IgD-negative memory B cell (primary cell): ENCODE results near the gene PNLDC1. TPM values are rescaled to one million over a fixed set of nuclear protein-coding genes. Genes with fewer than 3 reads are reported as not detected.
"Not testable (repeated sequence)": the region's sequence is repeated elsewhere in the genome, so short reads cannot be mapped to it uniquely, and the experiment has no call there.

Experiments used
- H3K27ac Mint-ChIP-seq, 3 donors: one replicate each; pipeline ENCODE4 v1.8.0; 2020 to 2022; ENCODE audit warnings: mild to moderate bottlenecking in 3 of 3, mixed read lengths in 3 of 3, moderate library complexity in 1 of 3
- H3K27me3 Mint-ChIP-seq: one replicate; pipeline ENCODE4 v1.8.0; 2021; ENCODE audit warnings: mixed read lengths
- H3K36me3 Mint-ChIP-seq: one replicate; pipeline ENCODE4 v1.8.0; 2020; ENCODE audit warnings: mild to moderate bottlenecking, mixed read lengths
- H3K4me1 Mint-ChIP-seq, 3 donors: one replicate each; pipeline ENCODE4 v1.8.0; 2020 to 2022; ENCODE audit warnings: mixed read lengths in 3 of 3, mild to moderate bottlenecking in 1 of 3
- H3K4me3 Mint-ChIP-seq, 4 donors: one replicate each; pipeline ENCODE4 v1.8.0; 2020 to 2022; ENCODE audit warnings: mild to moderate bottlenecking in 4 of 4, mixed read lengths in 4 of 4, moderate library complexity in 3 of 4
- H3K9me3 Mint-ChIP-seq, 3 donors: one replicate each; pipeline ENCODE4 v1.8.0; 2020 to 2021; ENCODE audit warnings: mixed read lengths in 3 of 3, mild to moderate bottlenecking in 1 of 3
- polyA plus RNA-seq: library from polyadenylated mRNA; unstranded; fragments of 300-500 nt; fragmentation: Illumina TruSeq; gene quantifications from one replicate; pipeline ENCODE4 v1.2.3, GENCODE V29; 2021

The PNLDC1 gene
- polyA plus RNA-seq, 1 donor from 2014 or later = 0.89 TPM

DNA sequence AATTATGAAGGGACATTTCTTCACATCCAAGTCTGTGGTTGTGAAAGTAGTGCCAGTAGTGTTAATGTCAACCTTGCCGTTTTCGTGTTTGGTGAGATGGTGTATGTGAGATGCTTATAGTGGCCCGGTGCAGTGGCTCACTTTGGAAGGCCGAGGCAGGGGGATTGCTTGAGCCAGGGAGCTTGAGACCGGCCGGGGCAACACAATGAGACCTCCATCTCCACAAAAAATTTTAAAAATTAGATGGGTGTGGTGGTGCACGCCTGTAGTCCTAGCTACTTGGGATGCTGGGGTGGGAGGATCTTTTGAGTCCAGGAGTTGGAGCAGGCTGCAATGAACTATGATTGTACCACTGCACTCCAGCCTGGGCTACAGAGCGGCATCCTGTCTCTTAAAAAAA lies 37.4 kb downstream of the PNLDC1 start:
- Mint-ChIP-seq H3K4me3 (no peak overlapping the region), H3K9me3 (no peaks in the 10 kb centered on the region), H3K36me3 (peaks cover 2% of the 10 kb centered on the region), H3K4me1 (no peaks in the 10 kb centered on the region), H3K27me3 (peaks cover 16% of the 10 kb centered on the region), H3K27ac (no peak overlapping the region)

DNA sequence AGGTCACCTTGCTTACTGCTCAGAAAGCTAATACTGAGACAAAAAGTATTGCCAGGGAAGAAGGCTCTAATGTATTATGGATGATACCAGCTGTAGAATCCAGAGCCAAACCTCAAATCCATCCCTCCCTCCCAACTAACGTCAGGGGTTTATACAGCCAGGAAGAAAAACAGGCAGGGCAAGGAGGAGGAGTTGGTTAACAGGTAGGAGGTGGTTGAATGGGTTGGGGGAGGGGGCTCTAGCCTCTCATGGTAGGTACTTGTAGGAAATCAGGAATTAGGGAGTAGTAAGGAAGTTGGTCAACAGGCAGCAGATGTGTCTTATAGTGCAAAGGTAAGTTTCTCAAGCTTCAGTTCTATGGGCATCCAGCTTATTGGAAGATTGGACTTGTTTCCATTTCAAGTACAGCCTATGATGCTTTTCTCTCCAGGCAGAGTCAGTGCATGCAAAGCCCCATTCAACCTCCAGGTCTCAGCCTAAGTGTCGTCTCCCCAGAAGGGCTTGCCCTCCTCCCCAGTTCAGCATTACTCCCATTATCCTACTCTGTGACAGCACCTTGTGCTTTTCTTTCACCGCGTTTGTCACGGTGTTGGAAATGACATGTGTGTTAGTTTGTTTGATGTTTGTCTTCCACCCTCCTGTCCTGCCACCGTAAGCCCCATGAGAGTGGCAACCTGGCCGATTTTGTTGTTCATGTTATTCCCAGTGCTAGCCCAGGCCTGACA lies 38.1 kb downstream of the PNLDC1 start:
- H3K9me3 Mint-ChIP-seq = no peaks in the 10 kb centered on the region
- peak overlapping the region in 1 of 4 donors; percentile 10 for H3K4me3 Mint-ChIP-seq
- H3K27ac Mint-ChIP-seq = peak overlapping the region in 1 of 3 donors; percentile 3
- no peaks in the 10 kb centered on the region for H3K4me1 Mint-ChIP-seq
- H3K27me3 Mint-ChIP-seq = peaks cover 16% of the 10 kb centered on the region
- H3K36me3 Mint-ChIP-seq = peaks cover 2% of the 10 kb centered on the region

DNA sequence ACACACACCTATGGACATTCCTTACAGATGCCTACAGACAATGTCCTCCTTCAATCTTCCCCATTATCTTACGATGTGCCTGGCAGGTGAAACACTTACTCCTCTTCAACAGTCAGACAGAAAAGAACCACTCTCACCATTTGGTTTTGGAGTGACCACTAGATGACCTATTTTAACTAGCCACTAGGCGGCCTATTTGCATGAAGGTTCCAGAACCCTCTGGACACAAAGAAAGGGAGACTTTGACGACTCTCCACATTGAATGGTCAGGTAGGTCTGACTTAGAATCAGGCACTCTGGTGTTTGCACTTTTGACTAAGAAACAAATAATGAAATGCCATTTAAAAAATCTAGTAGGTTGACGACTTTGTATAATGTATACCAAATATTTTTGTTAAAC lies 42.0 kb downstream of the PNLDC1 start:
- Mint-ChIP-seq H3K27ac (no peak overlapping the region), H3K9me3 (peaks cover 0 to 5% (median 0%) of the 10 kb centered on the region in 3 donors), H3K27me3 (peaks cover 14% of the 10 kb centered on the region), H3K36me3 (no peaks in the 10 kb centered on the region), H3K4me3 (no peak overlapping the region), H3K4me1 (no peaks in the 10 kb centered on the region)

DNA sequence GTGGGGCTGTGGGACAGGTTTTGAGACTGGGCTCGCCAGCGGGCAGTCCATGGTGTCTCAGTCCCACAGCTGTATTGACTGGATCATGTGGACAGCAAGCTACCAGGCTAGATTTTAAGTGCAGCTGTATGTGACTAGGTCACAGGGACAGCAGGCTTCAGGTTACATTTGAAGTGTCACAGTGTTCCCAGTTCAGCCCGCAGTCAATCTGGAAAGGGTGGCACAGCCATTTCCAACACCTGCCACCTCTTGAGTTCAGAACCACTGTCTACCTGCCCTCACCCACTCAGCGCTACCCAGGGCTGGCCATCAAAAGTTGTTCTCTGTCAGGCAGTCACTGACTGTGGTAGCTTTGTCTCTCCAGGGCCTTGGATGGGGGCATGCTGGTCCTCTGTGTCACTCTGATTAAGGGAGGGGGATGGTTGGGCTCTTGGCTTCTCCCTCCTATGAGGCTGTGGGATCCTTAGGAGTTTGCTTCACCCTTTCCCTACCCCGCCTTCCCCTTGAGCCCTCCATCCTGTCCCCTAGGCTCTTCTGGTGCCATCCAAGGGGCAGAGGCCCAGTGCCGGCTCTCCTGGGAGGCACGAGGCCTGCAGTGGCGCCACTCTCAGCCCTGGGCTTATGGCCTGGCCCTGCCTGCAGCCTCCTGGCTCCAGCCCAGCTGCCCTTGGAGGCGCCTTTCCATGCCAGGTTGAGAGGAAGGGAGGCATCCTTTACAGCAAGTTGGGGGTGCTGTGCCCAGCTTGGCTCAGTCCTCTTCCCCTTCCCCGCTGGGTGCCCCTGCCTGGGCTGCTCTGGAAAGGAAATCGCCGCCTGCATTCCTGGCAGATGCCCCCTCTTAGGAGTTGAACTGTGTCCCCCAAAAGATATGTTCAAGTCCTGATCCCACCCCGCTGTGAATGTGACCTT lies 44.9 kb downstream of the PNLDC1 start:
- Mint-ChIP-seq H3K36me3 (peaks cover 1% of the 10 kb centered on the region), H3K4me3 (no peak overlapping the region), H3K27me3 (peaks cover 11% of the 10 kb centered on the region), H3K4me1 (no peaks in the 10 kb centered on the region), H3K9me3 (peaks cover 5 to 15% (median 7%) of the 10 kb centered on the region in 3 donors), H3K27ac (no peak overlapping the region)

DNA sequence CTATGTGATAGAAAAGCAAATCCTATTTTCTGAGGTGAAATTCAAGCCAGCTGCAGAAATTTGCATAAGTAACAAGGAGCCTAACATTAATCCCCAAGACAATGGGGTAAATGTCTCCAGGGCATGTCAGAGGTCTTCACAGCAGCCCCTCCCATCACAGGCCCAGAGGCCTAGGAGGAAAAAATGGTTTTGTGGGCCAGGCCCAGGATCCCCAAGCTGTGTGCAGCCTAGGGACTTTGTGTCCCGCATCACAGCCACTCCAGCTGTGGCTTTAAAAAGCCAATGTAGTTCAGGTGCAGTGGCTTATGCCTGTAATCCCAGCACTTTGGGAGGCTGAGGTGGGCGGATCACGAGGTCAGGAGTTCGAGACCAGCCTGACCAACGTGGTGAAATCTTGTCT lies 48.5 kb downstream of the PNLDC1 start:
- H3K4me3 Mint-ChIP-seq, H3K27me3 Mint-ChIP-seq, H3K27ac Mint-ChIP-seq, H3K36me3 Mint-ChIP-seq, H3K4me1 Mint-ChIP-seq: not testable (repeated sequence)
- peaks cover 6 to 16% (median 7%) of the 10 kb centered on the region in 3 donors for H3K9me3 Mint-ChIP-seq

DNA sequence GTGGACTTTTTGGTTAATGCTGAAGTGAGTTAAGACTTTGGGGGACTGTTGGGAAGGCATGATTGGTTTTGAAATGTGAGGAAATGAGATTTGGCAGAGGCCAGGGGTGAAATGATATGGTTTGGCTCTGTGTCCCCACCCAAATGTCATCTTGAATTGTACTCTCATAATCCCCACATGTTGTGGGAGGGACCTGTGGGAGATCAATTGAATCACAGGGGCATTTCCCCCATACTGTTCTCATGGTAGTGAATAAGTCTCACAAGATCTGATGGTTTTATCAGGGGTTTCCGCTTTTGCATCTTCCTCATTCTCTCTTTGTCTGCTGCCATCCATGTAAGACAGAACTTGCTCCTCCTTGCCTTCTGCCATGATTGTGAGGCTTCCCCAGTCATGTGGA lies 49.8 kb downstream of the PNLDC1 start:
- not testable (repeated sequence) for H3K27ac Mint-ChIP-seq, H3K27me3 Mint-ChIP-seq, H3K4me3 Mint-ChIP-seq, H3K36me3 Mint-ChIP-seq, H3K4me1 Mint-ChIP-seq
- H3K9me3 Mint-ChIP-seq = peaks cover 6 to 16% (median 7%) of the 10 kb centered on the region in 3 donors

DNA sequence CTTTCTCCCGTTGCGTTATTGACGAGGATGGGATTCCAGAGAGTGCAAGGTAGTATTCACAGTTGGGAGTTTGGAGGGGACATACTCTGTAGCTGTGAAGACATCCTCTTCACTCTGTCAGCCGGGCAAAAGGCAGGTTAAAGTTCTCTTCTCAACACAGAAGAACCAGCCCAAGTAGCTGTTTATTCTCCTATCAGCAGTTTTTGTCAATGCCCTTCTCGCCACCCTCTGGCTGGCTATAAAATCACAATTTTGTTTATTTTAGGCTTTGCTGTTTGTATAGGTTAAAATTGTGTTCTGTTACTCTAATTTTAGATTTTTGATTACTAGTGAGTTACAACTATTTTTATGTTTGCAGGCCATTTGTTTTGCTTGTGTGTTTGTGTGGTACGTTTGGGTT lies 52.8 kb downstream of the PNLDC1 start:
- Mint-ChIP-seq H3K27me3 (peaks cover 6% of the 10 kb centered on the region), H3K9me3 (peaks cover 5 to 15% (median 13%) of the 10 kb centered on the region in 3 donors), H3K4me3 (no peak overlapping the region), H3K36me3 (peaks cover 1% of the 10 kb centered on the region), H3K27ac (no peak overlapping the region), H3K4me1 (no peaks in the 10 kb centered on the region)

DNA sequence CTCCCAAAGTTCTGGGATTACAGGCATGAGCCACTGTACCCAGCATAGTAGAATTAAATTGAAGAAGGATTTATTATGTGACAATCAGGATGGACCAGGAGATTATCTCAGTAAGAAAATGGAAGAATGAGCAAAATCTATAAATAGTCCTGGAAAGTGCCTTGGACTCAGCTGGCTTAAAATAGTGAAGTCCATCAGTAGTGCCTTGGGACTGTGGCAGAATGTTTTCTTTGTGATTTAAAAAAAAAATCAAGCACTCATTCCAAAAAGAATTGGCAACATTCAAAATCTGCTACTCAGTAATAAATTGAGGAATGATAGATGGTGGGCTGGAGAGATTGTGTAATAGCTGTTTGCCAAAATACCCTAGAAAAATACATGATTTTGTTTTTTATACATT lies 53.7 kb downstream of the PNLDC1 start:
- peaks cover 2 to 12% (median 8%) of the 10 kb centered on the region in 3 donors for H3K9me3 Mint-ChIP-seq
- no peak overlapping the region for H3K27ac Mint-ChIP-seq
- H3K4me1 Mint-ChIP-seq = no peaks in the 10 kb centered on the region
- peaks cover 8% of the 10 kb centered on the region for H3K27me3 Mint-ChIP-seq
- peaks cover 1% of the 10 kb centered on the region for H3K36me3 Mint-ChIP-seq
- no peak overlapping the region for H3K4me3 Mint-ChIP-seq

DNA sequence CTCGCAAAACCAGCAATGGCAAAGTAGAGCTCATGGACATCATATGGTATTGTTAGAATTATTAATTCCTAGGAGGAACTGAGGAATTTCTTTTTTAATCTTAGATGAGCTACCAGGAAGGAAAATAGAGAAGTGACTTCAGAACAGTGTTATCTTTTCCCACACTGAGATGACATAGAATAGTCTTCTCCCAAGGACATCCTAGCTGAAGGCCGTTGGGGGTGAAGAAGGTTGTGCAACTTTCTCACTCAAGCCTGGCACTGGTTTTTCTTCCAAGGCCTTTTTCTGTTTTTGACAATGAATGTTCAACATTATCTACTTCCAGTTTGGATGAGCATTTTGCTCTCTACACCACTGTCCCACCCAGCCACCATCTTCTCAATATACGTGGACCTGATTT lies 54.9 kb downstream of the PNLDC1 start:
- Mint-ChIP-seq H3K9me3 (peaks cover 2 to 12% (median 8%) of the 10 kb centered on the region in 3 donors), H3K27ac (no peak overlapping the region), H3K36me3 (no peaks in the 10 kb centered on the region), H3K27me3 (peaks cover 12% of the 10 kb centered on the region), H3K4me3 (no peak overlapping the region), H3K4me1 (no peaks in the 10 kb centered on the region)

DNA sequence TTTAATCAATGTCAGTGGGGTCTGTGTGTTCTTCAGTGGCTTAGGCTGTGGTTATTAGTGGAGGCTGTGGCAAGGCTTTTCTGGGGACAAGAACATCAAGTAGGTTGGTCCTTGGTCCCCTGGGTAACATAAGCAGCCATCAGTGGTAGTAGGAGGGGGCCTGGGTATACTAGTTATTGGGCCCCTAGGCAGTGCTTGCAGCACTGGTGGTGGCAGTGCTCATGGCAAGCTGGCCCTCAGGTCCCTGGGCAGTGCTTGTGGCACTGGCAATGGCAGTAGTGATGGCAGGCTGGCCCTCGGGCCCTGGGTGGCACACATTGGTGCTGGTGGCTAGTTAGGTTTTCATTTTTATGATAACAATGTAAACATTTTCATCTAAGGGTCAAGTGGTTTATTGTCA lies 58.2 kb downstream of the PNLDC1 start:
- Mint-ChIP-seq H3K4me1 (no peaks in the 10 kb centered on the region), H3K36me3 (no peaks in the 10 kb centered on the region), H3K27ac (no peak overlapping the region), H3K27me3 (peaks cover 21% of the 10 kb centered on the region), H3K9me3 (peaks cover 0 to 10% (median 8%) of the 10 kb centered on the region in 3 donors), H3K4me3 (no peak overlapping the region)

DNA sequence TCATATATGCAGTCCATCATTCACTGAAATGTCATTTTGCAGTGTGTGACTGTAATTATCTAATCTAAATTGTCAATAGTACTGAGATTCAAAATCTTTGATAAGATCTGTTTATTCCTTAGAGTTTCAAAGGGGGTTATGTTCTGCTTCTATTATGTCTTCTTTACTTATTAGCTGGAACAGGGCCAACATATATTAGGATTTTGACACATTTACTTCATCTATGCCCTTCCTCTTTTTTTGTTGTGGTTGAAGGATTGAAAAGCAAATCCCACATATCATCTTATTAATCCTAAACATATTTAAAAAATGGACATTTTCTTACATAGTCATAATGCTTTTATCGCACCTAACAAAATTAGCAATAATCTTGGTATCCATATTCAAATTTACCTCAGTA lies 60.4 kb downstream of the PNLDC1 start:
- Mint-ChIP-seq H3K36me3 (no peaks in the 10 kb centered on the region), H3K4me3 (no peak overlapping the region), H3K9me3 (peaks cover 0 to 13% (median 8%) of the 10 kb centered on the region in 3 donors), H3K27ac (no peak overlapping the region), H3K4me1 (no peaks in the 10 kb centered on the region), H3K27me3 (peaks cover 21% of the 10 kb centered on the region)

DNA sequence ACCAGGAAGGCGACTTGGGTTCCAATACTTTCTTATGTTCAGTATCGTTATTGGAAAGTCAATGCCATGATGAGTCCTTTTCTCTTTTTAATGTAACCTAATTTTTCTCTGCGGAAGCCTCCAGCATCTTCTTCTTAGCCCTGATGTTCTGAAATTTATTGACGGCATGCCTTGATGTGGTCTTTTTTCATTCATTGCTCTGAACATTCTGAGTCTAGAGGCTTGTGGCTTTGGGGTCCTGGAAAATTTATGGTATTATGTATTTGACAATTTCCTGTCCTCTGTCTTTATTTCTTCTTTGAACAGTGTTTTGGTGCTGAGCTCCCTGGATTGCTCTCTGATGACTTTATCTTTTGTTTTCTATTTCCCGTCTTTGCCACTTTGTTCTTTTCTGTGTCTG lies 62.0 kb downstream of the PNLDC1 start:
- Mint-ChIP-seq H3K27me3 (peaks cover 21% of the 10 kb centered on the region), H3K9me3 (peaks cover 0 to 8% (median 5%) of the 10 kb centered on the region in 3 donors), H3K36me3 (no peaks in the 10 kb centered on the region), H3K4me1 (no peaks in the 10 kb centered on the region), H3K27ac (peak overlapping the region in 1 of 3 donors; percentile 33), H3K4me3 (no peak overlapping the region)

DNA sequence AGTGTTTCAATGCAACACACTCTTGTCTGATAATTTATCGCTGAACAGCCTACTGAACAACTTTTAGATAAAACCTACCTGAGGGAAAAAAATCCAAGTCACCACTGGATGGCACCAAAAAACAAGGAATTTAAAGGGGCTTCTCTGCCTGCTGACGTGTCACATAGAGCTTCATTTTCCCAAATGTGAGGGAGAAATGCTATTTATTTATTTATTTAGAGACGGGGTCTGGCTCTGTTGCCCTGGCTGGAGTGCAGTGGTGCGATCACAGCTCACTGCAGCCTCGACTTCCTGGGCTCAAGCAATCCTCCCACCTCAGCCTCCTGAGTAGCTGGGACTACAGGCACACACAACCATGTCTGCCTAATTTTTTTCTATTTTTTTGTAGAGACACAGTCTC lies 63.3 kb downstream of the PNLDC1 start:
- not testable (repeated sequence) for H3K27ac Mint-ChIP-seq, H3K9me3 Mint-ChIP-seq, H3K4me3 Mint-ChIP-seq, H3K4me1 Mint-ChIP-seq, H3K36me3 Mint-ChIP-seq
- peaks cover 14% of the 10 kb centered on the region for H3K27me3 Mint-ChIP-seq

DNA sequence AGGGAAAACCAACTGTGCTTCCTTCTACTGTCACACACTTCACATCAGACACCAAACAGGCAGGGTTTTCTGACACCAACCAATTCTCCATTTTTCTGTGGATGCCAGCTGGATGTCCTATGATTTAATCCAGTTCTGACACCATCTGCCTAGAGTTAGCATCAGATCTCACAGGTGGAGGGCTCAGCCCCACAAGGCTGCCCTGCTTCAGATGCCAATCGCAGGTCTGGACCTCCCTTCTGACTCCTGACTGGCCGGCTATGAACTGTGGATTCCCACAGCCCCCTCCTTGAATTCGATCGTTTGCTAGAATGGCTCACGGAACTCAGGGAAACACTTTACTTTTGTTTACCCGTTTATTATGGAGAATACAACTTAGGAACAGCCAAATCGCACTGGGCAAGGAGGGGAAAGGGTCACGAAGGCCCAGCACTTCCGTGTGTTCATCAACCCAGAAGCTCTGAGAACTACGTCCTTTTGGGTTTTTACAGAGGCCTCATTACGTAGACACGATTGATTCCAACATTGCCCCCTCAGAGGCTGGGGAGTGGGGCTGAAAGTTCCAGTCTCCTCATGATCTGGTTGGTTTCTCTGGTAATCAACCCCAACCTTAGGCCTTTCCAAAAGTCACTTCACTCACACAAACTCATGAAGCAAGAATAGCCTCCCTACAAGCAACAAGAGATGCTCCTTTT lies 65.3 kb downstream of the PNLDC1 start:
- Mint-ChIP-seq H3K27ac (no peak overlapping the region), H3K9me3 (peaks cover 0 to 4% (median 0%) of the 10 kb centered on the region in 3 donors), H3K36me3 (peaks cover 4% of the 10 kb centered on the region), H3K4me3 (no peak overlapping the region), H3K27me3 (peaks cover 10% of the 10 kb centered on the region), H3K4me1 (no peaks in the 10 kb centered on the region)
